ENCODE results near the gene MZT2A.
"Not testable (repeated sequence)": the region's sequence is repeated elsewhere in the genome, so short reads cannot be mapped to it uniquely, and the experiment has no call there.

The MZT2A gene

DNA sequence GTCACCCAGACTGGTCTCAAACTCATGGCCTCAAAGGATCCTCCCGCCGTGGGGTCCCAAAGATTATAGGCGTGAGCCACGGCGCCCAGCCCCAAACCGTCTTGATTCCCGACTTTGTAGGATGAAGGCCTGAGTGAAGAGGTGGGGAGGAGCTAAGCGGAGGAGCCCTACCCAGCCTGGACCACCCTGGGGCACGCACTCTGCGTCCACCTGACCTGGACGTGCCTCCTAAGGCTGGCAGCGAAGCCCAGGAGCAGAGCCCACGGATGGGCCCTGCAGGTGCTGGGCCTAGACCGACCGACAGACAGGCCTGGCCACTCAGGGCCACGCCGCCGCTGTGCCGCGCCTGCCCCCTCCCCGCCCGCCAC, 744 bp downstream of the MZT2A start:
- not testable (repeated sequence) for DNase-seq (ENCODE audit: low read depth)

DNA sequence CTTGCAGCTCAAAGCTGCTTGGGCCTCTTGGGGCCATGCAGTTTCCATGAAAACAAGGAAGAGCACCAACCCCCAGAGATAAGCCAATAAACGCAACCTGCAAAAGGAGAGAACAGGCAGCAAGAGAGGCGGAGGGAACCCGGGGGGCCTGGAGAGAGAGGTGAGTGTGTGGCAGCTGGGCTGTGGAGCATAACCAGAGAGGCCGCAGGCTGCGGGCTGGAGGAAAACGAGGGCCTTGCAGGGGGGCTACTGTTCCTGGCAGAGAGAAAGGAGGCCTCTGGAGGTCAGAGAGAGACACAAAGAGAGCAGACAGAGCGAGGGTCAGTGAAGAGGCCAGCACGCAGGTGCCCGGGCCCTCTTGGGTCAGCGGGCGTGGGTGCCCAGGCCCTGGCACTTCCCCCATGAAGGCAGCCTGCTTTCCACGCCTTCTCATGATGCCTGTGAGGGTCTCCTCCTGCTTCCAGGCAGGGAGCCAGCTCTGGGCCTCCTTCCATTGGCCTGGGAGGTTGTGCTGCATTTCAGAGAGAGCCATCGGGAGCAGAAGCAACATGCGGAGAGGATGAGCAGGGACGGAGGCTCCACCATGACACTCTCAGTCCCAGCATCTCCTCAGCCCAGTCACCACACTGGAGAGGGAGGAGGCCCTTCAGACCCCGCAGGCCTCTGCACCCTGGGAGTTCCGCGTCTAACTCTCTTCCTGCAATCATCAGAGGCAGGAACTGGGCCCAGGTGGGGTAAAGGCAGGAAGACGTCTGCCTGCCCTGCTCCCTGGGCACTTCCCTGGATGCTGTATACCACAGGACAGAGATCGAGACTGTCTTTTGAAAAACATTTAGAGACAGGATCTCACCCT, 1.4 kb downstream of the MZT2A start:
- DNase-seq (ENCODE audit: low read depth) = not testable (repeated sequence)

DNA sequence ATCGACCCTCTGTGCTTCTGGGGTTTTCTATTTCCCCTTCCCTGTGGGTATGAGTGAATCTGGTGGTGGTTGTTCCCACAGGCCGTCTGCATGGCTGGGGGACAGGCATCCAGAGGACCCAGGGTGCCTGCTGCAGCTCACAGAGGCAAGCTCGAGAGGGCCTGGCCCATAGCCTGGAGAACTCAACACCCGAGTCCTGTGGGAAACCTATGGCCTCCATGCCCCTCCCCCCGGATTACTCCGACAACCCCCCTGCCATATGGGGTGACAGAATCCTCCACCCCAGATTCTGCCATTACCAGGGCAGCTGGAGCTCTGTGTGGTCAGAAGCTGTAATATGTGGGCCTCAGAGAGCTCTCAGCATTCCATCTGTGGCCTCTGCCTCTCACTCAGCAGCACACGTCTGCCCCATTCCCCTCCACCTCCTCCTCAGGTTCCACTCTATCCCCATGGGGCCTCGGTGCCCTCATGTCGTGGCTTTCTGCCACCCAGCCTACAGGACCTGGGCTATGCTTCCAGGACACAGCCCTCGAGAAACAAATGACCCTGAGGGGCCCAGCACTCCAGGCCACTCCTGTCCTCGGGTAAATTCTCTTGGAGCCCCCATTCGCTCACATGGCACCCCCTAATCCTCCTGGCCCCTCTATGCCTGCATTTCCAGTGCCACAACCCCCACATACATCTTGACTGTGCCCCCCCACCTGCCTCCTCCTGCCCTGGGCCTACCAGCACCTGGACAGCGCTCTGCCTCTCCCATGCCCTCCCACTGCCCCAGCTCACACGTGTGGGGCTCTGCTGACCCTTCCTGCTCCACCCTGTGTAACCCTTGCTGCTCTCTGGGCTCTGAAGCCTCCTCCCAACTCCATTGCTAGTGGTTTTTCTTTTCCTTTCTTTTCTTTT, 3.6 kb downstream of the MZT2A start:
- DNase-seq (ENCODE audit: low read depth) = no peak

DNA sequence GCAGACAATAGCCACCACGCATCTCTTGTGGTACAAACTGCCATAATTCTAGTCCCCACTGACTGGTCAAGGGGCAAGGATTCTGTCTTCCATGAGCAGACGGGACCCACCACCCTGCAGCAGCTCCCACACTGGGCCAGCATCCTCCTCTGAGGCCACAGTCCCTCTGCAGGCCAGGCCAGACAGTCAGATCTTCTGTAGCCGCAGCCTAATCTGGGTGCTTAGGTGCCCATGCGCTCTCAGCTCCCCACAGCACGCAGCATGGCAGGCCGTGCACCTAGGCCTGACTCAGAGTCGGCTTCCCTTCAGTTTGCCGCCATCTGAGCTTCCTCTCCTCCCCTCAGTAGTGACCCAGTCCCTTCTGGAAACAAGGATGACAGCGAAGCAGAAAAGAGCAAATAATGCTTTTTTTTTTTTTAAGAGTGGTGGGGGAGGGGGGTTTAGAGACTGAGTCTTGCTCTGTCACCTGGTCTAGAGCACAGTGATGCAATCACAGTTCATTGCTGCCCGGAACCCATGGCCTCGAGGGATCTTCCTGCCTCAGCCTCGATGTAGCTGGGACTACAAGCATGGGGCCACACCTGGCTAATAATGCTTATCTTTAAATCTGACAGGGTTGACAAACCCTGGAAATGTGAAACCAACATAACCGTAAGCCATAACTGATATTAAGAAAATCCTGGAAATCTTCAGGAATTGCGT, 5.8 kb downstream of the MZT2A start:
- not testable (repeated sequence) for DNase-seq (ENCODE audit: low read depth)

DNA sequence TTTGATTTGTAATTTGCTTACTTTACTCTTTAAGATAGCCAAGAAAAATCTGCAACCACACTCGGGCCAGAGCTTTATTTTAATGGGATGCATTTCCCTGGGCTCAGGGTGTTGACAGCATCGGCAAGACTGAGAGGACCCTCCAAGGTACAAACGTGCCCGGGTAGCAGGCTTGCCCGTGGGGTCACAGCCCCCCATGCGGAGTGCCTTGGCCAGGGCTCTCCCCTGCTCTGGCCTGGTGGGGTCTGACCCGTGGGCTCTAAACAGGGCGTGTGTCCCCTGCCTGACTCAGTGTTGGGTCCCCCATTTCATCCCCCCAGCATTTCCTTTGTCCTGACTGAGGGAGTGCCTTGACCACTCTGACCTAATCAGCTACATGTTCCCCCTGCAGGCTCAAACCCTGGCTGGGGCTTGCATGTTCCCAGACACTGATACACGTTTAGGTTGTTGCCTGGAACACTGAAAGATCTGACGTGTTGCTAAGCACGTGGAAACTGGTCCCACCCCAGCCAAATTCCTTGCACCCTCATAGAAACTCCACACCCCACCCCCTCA, 7.2 kb downstream of the MZT2A start:
- not testable (repeated sequence) for DNase-seq (ENCODE audit: low read depth)

DNA sequence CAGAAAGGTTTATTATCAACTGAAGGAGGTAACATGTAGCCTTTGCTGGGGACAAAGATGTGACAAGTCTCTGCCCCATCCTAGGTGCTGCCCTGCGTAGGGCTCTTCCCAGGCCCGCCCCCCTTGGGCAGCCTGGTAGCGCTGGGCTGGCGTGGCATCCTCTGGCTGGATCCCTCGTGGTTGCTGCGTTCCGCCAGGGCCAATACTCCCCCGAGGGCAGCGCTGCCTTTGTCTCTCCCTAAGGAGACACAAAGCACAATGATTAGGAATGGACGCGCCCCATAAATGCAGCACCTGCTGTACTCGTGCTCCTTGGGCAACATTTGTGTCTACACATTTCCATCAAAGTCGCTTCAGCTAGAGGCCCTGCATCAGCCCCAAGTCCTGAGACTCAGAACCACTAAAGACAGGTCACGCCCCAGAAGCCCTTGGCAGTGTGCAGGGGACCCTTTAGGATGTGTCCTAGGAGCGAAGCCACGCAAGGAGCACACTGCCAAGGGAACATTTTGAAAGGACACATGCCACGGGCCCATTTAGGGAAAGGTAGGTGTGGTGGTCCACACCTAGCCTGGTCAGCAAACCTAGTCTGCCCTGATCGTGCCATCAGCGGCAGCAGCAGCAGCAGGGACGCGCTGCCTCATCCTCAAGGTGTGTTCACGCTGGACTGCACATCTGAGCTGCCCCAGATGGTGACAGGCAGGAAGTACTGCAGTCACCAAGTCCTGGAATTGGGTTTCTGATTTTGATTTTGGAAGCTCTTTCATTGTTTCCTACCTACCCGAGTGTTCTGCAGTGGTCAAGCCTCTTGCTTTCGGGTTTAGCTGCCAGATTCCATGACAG, 8.0 kb downstream of the MZT2A start:
- not testable (repeated sequence) for DNase-seq (ENCODE audit: low read depth)

DNA sequence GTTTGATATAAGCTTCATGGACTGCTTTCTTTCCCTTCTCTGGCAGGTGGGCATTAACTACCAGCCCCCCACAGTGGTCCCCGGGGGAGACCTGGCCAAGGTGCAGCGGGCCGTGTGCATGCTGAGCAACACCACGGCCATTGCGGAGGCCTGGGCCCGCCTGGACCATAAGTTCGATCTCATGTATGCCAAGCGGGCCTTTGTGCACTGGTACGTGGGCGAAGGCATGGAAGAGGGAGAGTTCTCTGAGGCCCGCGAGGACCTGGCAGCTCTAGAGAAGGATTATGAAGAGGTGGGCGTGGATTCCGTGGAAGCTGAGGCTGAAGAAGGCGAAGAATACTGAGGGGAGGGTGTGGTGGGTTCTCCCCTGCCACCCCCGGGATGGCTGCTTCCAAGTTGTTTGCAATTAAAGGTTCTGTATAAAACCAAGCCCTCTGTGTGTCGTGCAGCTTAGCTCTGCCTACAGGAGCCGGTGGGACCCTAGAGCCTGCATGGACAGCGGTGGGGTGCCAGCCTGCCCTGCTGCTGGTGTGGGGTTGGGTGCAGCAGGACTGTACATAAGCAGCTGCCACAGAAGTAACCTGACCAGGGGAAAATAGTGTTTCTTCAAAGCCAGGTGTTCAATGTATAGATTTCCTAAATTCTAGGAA, 9.6 kb downstream of the MZT2A start:
- not testable (repeated sequence) for DNase-seq (ENCODE audit: low read depth)

DNA sequence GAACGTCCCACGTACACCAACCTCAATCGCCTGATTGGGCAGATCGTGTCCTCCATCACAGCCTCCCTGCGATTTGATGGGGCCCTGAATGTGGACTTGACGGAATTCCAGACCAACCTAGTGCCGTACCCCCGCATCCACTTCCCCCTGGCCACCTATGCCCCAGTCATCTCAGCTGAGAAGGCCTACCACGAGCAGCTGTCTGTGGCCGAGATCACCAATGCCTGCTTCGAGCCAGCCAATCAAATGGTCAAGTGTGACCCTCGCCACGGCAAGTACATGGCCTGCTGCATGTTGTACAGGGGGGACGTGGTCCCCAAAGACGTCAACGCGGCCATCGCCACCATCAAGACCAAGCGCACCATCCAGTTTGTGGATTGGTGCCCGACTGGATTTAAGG, 11.8 kb downstream of the MZT2A start:
- DNase-seq (ENCODE audit: low read depth) = not testable (repeated sequence)

DNA sequence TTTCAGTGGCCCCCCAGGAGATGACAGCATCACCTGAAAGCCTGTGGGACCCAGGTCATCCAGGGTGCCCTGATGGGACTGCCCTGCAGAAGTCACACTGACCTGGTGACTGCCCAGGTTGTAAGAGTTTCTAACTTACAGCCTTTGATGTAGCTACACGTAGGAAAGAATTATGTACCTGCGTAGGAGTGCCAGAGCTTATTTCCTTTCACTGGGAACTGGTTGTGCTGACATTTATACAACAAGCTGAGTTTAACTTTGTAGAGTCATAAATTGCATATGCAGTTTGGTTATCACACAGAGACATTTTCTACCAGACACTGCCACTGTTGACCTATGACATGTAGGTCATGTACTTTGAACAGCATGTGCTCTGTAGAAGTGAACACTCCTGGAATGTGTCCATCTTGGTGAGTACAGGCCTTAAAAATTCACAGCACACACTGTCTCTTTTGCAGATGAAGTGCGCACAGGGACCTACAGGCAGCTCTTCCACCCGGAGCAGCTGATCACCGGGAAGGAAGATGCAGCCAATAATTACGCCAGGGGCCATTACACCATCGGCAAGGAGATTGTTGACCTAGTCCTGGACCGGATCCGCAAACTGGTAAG, 13.2 kb downstream of the MZT2A start:
- not testable (repeated sequence) for DNase-seq (ENCODE audit: low read depth)

DNA sequence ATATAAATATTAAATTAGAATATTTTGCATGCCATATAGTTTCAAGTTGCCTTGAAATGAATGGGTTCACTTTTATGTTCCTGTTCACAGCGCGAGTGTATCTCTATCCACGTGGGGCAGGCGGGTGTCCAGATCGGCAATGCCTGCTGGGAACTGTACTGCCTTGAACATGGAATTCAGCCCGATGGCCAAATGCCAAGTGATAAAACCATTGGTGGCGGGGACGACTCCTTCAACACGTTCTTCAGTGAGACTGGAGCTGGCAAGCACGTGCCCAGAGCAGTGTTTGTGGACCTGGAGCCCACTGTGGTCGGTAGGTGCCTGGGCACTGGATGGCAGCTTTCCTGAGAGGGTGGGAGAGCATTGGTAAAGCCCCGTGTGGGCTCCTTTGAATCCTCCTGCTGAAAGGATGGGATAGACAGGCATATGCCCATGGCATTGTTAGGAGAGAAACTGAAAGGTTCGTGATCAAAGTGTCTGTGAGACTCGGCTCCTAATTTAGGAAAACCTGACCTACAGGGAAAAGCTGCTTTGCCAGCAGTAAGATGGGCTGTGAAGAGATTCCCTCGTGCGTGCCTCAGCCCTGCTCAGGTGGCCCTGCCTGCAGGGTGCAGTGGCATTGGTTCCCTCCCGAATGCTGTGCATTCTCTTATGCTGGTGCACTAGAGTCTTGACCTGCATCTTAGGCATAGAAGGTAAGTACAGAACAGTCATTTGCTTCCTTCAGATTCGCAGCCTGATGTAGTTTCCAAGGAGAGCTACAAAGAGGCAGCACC, 13.9 kb downstream of the MZT2A start:
- DNase-seq (ENCODE audit: low read depth) = not testable (repeated sequence)

DNA sequence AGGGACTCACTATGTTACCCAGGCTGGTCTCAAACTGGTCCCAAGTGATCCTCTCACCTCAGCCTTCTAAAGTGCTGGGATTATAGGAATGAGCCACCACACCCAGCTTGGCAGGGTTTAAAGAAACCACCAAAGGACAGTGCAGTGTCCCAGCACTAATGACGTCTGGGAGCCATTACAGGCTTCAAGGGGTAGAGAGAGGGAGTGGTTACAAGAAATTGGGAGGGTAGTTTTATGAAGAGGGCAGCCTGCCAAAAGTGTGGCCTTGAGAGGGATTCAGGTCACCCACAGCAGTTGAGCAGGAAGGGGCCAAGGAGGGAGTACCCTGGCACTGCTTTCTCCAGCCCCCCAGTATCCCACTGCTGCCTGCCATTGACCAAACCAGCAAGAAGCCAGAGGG, 15.0 kb downstream of the MZT2A start:
- not testable (repeated sequence) for DNase-seq (ENCODE audit: low read depth)

DNA sequence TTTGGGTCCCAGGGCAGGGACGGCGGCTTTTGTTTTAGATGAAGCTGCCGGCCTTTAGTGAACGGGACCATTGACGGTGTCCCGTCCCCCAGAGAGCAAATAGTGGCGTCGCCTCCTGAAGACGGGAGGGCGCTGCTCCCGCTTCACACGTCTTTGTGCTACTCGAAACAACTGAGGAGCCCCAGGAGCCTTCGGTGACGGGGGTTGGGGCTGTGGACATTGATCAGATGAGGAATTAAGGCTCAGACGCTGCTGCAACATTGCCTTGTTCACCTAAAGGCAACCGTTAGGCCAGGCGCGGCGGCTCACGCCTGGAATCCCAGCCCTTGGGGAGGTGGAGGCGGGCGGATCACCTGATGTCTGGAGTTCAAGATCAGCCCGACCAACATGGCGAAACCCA, 15.8 kb downstream of the MZT2A start:
- DNase-seq (ENCODE audit: low read depth) = not testable (repeated sequence)

DNA sequence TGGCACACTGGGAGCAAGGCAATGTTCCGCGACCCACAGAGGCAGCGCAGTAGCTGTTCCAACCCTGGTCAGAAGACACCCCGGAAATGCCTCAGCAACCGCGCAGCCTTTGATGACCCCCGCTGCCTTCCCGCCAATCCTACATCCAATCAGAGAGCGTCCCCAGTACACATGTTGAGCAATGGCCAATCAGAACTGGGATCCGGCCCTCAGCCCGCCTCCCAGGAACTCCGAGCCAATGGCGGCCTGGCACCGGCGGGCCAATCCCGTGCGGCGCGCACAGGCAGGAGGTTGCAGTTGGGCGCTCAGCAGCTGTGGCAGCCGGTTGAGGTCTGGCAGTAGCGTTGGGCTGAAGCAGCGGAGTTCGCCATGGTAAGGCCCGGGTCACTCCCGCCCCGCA, 16.4 kb downstream of the MZT2A start, which contains the start of gene TUBA3D:
Gene TUBA3D, plus strand, starts transcription at position 289 of the 400 bp plus-strand sequence. Its CDS starts 81 bp downstream, at position 370.
- DNase-seq (ENCODE audit: low read depth) = no peak

DNA sequence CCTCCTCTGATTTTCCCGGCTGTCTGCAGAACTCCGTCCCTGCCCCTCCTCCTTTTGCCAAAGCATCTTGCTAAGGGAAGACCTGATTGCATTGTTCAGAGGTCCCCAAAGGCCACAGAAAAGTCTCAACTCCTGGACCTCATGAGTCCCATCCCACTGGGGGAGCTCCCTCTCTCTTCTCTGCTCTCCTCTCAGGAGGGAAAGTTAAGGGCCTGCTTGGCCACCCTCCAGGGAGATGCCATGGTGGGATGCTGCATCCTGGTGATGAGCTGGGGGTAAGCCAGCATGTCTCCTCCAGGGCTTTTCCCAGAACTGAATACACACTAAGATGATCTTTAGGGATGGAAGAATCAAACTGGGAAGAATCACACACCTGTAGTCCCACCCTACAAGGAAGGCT, 18.9 kb downstream of the MZT2A start:
- DNase-seq (ENCODE audit: low read depth) = not testable (repeated sequence)

DNA sequence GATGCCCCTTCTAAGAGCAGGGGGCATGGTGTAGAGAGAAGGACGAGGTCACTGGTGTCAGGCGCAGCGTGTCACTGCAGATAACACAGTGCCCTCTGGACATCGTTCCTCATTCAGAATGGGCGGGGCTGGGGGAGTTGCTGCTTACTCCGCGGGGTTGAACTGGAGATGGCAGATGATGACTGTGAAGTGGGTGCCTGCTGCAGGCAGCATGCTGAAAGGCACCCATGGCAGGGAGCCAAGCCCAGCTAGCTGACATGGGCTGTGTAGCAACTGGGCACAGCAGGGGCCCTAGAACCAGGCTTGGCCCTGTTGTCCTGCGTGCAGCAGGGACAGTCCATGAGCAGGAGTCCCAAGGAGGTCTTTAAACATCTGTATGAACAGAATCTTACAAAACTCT, 20.6 kb downstream of the MZT2A start:
- not testable (repeated sequence) for DNase-seq (ENCODE audit: low read depth)

DNA sequence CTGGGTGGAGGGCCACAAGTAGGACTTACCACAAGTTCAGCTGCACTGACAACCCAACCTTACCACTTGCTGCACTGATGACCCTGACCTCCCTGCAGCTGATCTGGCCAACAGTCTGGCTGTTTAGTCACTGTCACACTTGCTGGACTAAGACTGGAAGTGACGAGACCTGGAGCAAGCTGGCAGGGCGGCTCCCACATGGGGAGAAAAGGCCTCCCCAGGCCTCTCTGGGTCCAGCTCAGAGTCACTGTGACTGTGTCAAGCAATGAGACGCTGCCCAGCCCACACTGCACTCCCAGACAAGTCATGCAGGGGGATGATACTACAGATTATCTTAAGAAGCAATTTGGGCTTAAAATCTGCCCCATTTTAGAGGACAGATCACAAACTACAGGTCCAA, 21.3 kb downstream of the MZT2A start:
- DNase-seq (ENCODE audit: low read depth) = not testable (repeated sequence)

DNA sequence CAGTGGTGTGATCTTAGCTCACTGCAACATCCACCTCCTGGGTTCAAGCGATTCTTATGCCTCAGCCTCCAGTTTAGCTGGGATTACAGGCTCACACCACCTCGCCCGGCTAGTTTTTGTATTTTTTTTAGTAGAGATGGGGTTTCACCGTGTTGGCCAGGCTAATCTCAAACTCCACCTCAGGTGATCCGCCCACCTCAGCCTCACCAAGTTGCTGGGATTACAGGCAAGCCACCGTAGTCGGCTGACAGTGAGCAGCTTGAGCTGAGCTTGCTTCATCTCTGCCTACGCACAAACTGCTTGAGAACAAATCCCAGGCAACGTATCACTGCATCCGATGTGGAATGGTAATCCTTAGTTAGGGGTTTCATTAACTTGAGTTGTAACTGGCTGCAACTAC, 24.5 kb downstream of the MZT2A start:
- not testable (repeated sequence) for DNase-seq (ENCODE audit: low read depth)

DNA sequence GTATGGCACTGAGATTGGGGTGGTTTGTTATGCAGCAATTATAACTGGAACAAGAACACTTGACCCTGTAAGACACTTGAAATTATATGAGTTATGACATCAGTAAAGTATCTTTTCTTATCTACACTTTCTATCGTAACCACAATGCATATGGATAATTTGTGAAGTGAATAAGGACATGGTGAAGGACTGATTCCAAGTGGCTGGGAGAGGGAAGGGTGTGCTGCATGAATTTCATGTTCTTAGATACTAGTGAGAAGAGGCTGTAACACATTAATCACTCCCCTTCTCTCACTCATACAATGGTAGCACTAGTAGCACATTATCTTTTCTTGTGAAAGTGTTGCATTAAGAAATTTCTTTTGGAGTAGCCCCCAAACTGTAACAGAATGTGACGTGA, 37.3 kb downstream of the MZT2A start:
- DNase-seq (ENCODE audit: low read depth) = not testable (repeated sequence)

Measured in stimulated activated CD8-positive, alpha-beta memory T cell treated with anti-CD3 and anti-CD28 coated beads, Interleukin-15, amount 100 ng/mL, for 24 hours (primary cell).